ENCODE data around the gene RITA1.

RITA1 gene

GRCh38 chr12:113230315-113231234, 45.1 kb downstream of the RITA1 start:
- Histone ChIP-seq H3K36me3 (ENCODE audit: control insufficient read depth, insufficient read depth, low read length) (peaks cover 5% of the 10 kb centered on the region), H3K27me3 (ENCODE audit: control insufficient read depth, insufficient read depth, low read length, poor library complexity, severe bottlenecking) (no peaks in the 10 kb centered on the region), H3K4me3 (ENCODE audit: insufficient read depth, low read depth, low read length) (no peak overlapping the region), H3K9me3 (ENCODE audit: control insufficient read depth, low read length) (no peaks in the 10 kb centered on the region), H3K4me1 (ENCODE audit: control insufficient read depth, insufficient read depth, low read length) (peaks cover 5% of the 10 kb centered on the region), H3K27ac (ENCODE audit: insufficient read depth, low read depth, low read length, poor library complexity, severe bottlenecking) (no peak overlapping the region)
- WGBS, 2 experiments, result 93 to 94% methylated on average over 15 of the region's 15 CpGs

GRCh38 chr12:113231235-113232088, 45.9 kb downstream of the RITA1 start:
- 86 to 88% methylated on average over 8 of the region's 8 CpGs for WGBS, 2 experiments
- Histone ChIP-seq H3K36me3 (ENCODE audit: control insufficient read depth, insufficient read depth, low read length) (peaks cover 5% of the 10 kb centered on the region), H3K4me3 (ENCODE audit: insufficient read depth, low read depth, low read length) (no peak overlapping the region), H3K27me3 (ENCODE audit: control insufficient read depth, insufficient read depth, low read length, poor library complexity, severe bottlenecking) (no peaks in the 10 kb centered on the region), H3K4me1 (ENCODE audit: control insufficient read depth, insufficient read depth, low read length) (peaks cover 5% of the 10 kb centered on the region), H3K27ac (ENCODE audit: insufficient read depth, low read depth, low read length, poor library complexity, severe bottlenecking) (no peak overlapping the region), H3K9me3 (ENCODE audit: control insufficient read depth, low read length) (no peaks in the 10 kb centered on the region)

GRCh38 chr12:113232089-113232839, 46.7 kb downstream of the RITA1 start:
- Histone ChIP-seq H3K36me3 (ENCODE audit: control insufficient read depth, insufficient read depth, low read length) (peaks cover 5% of the 10 kb centered on the region), H3K4me3 (ENCODE audit: insufficient read depth, low read depth, low read length) (no peak overlapping the region), H3K9me3 (ENCODE audit: control insufficient read depth, low read length) (no peaks in the 10 kb centered on the region), H3K27ac (ENCODE audit: insufficient read depth, low read depth, low read length, poor library complexity, severe bottlenecking) (no peak overlapping the region), H3K27me3 (ENCODE audit: control insufficient read depth, insufficient read depth, low read length, poor library complexity, severe bottlenecking) (no peaks in the 10 kb centered on the region), H3K4me1 (ENCODE audit: control insufficient read depth, insufficient read depth, low read length) (peaks cover 5% of the 10 kb centered on the region)
- WGBS, 2 experiments, result 95% methylated on average over 18 of the region's 18 CpGs

GRCh38 chr12:113232840-113233585, 47.5 kb downstream of the RITA1 start:
- Histone ChIP-seq H3K4me3 (ENCODE audit: insufficient read depth, low read depth, low read length) (no peak overlapping the region), H3K27ac (ENCODE audit: insufficient read depth, low read depth, low read length, poor library complexity, severe bottlenecking) (no peak overlapping the region), H3K36me3 (ENCODE audit: control insufficient read depth, insufficient read depth, low read length) (peaks cover 5% of the 10 kb centered on the region), H3K9me3 (ENCODE audit: control insufficient read depth, low read length) (no peaks in the 10 kb centered on the region), H3K4me1 (ENCODE audit: control insufficient read depth, insufficient read depth, low read length) (peaks cover 5% of the 10 kb centered on the region), H3K27me3 (ENCODE audit: control insufficient read depth, insufficient read depth, low read length, poor library complexity, severe bottlenecking) (no peaks in the 10 kb centered on the region)
- 39% methylated on average over 25 of the region's 25 CpGs for WGBS, 2 experiments

GRCh38 chr12:113233967-113234366, 48.4 kb downstream of the RITA1 start:
- Histone ChIP-seq H3K9me3 (ENCODE audit: control insufficient read depth, low read length) (no peaks in the 10 kb centered on the region), H3K4me3 (ENCODE audit: insufficient read depth, low read depth, low read length) (no peak overlapping the region), H3K36me3 (ENCODE audit: control insufficient read depth, insufficient read depth, low read length) (peaks cover 5% of the 10 kb centered on the region), H3K27ac (ENCODE audit: insufficient read depth, low read depth, low read length, poor library complexity, severe bottlenecking) (no peak overlapping the region), H3K27me3 (ENCODE audit: control insufficient read depth, insufficient read depth, low read length, poor library complexity, severe bottlenecking) (no peaks in the 10 kb centered on the region), H3K4me1 (ENCODE audit: control insufficient read depth, insufficient read depth, low read length) (peaks cover 5% of the 10 kb centered on the region)
- 93 to 96% methylated on average over 4 of the region's 4 CpGs for WGBS, 2 experiments

- no peak overlapping the region for H3K27ac ChIP-seq (ENCODE audit: insufficient read depth, low read depth, low read length, poor library complexity, severe bottlenecking)
- peaks cover 5% of the 10 kb centered on the region for H3K4me1 ChIP-seq (ENCODE audit: control insufficient read depth, insufficient read depth, low read length)
- peaks cover 5% of the 10 kb centered on the region for H3K36me3 ChIP-seq (ENCODE audit: control insufficient read depth, insufficient read depth, low read length)
- 97 to 98% methylated on average over 4 of the region's 4 CpGs for WGBS, 2 experiments
- H3K9me3 ChIP-seq (ENCODE audit: control insufficient read depth, low read length), result no peaks in the 10 kb centered on the region
- no peaks in the 10 kb centered on the region for H3K27me3 ChIP-seq (ENCODE audit: control insufficient read depth, insufficient read depth, low read length, poor library complexity, severe bottlenecking)
- H3K4me3 ChIP-seq (ENCODE audit: insufficient read depth, low read depth, low read length), result no peak overlapping the region
Measured at GRCh38 chr12:113234483-113234882, 49.0 kb downstream of the RITA1 start.

- Histone ChIP-seq H3K4me3 (ENCODE audit: insufficient read depth, low read depth, low read length) (no peak overlapping the region), H3K4me1 (ENCODE audit: control insufficient read depth, insufficient read depth, low read length) (peaks cover 5% of the 10 kb centered on the region), H3K27me3 (ENCODE audit: control insufficient read depth, insufficient read depth, low read length, poor library complexity, severe bottlenecking) (no peaks in the 10 kb centered on the region), H3K9me3 (ENCODE audit: control insufficient read depth, low read length) (no peaks in the 10 kb centered on the region), H3K27ac (ENCODE audit: insufficient read depth, low read depth, low read length, poor library complexity, severe bottlenecking) (no peak overlapping the region), H3K36me3 (ENCODE audit: control insufficient read depth, insufficient read depth, low read length) (peaks cover 2% of the 10 kb centered on the region)
- whole genome bisulfite sequencing, 2 experiments, result 94 to 96% methylated on average over 6 of the region's 6 CpGs
Measured at GRCh38 chr12:113235976-113236375, 50.5 kb downstream of the RITA1 start.

GRCh38 chr12:113236539-113237399, 51.2 kb downstream of the RITA1 start:
- Histone ChIP-seq H3K27me3 (ENCODE audit: control insufficient read depth, insufficient read depth, low read length, poor library complexity, severe bottlenecking) (no peaks in the 10 kb centered on the region), H3K4me1 (ENCODE audit: control insufficient read depth, insufficient read depth, low read length) (peaks cover 5% of the 10 kb centered on the region), H3K27ac (ENCODE audit: insufficient read depth, low read depth, low read length, poor library complexity, severe bottlenecking) (no peak overlapping the region), H3K4me3 (ENCODE audit: insufficient read depth, low read depth, low read length) (no peak overlapping the region), H3K36me3 (ENCODE audit: control insufficient read depth, insufficient read depth, low read length) (no peaks in the 10 kb centered on the region), H3K9me3 (ENCODE audit: control insufficient read depth, low read length) (no peaks in the 10 kb centered on the region)
- WGBS, 2 experiments, result 87 to 92% methylated on average over 4 to 5 of the region's 5 CpGs

- H3K4me3 ChIP-seq (ENCODE audit: insufficient read depth, low read depth, low read length), result no peak overlapping the region
- H3K9me3 ChIP-seq (ENCODE audit: control insufficient read depth, low read length), result no peaks in the 10 kb centered on the region
- no peaks in the 10 kb centered on the region for H3K36me3 ChIP-seq (ENCODE audit: control insufficient read depth, insufficient read depth, low read length)
- H3K4me1 ChIP-seq (ENCODE audit: control insufficient read depth, insufficient read depth, low read length), result no peaks in the 10 kb centered on the region
- no peaks in the 10 kb centered on the region for H3K27me3 ChIP-seq (ENCODE audit: control insufficient read depth, insufficient read depth, low read length, poor library complexity, severe bottlenecking)
- 88 to 97% methylated on average over 4 of the region's 4 CpGs for WGBS, 2 experiments
- no peak overlapping the region for H3K27ac ChIP-seq (ENCODE audit: insufficient read depth, low read depth, low read length, poor library complexity, severe bottlenecking)
Measured at GRCh38 chr12:113237748-113238147, 52.2 kb downstream of the RITA1 start.
